Measurements from ENCODE around the gene DPF3. TPM values are rescaled to one million over a fixed set of nuclear protein-coding genes. Genes with fewer than 3 reads are reported as not detected.

DPF3 gene
- total RNA-seq, 4 donors from 2014 or later = 1.1 to 4.7 (median 1.8) TPM

DNA sequence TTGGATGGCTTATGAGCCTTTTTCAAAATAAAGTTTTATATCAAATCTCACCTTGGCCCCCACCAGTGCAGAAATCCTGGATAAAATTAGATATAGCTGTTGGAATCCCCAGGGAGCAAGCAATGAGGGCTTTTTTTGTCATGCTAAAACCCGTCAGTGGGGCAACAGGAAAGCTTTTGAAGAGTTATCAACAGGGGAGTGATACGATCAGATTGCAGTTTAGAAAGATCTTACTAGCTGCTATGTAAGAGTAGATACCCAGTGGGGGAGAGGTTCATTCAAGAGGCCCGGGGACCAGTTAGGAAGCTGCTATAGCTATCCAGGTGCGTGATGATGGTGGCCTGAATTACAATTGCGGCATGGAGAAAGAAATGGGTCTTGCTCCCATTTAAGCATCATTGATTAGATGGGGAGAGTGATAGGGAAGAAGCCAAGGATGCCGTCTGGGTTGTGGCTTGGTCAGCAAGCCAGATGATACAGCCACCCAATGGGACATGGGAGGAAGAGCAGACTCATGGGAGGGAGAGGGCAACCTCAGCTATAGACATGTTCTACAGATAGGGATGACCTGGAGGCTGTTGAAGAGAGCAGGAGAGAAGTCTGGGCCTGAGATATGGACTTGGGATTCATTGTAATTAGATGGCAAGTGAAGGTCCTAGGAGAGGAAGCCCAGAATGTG, 272.4 kb downstream of the DPF3 start:
- peak in 1 of 2 donors; percentile 6 for DNase-seq (ENCODE audit: low spot score in 2 of 2)
- H3K4me3 ChIP-seq (ENCODE audit: low read depth, poor library complexity, severe bottlenecking) = no peak overlapping the region
- intact Hi-C loops (cut with DNase I; ENCODE audit: low total_unique reads) = no loop called here
- TF ChIP-seq, protein P1, sequence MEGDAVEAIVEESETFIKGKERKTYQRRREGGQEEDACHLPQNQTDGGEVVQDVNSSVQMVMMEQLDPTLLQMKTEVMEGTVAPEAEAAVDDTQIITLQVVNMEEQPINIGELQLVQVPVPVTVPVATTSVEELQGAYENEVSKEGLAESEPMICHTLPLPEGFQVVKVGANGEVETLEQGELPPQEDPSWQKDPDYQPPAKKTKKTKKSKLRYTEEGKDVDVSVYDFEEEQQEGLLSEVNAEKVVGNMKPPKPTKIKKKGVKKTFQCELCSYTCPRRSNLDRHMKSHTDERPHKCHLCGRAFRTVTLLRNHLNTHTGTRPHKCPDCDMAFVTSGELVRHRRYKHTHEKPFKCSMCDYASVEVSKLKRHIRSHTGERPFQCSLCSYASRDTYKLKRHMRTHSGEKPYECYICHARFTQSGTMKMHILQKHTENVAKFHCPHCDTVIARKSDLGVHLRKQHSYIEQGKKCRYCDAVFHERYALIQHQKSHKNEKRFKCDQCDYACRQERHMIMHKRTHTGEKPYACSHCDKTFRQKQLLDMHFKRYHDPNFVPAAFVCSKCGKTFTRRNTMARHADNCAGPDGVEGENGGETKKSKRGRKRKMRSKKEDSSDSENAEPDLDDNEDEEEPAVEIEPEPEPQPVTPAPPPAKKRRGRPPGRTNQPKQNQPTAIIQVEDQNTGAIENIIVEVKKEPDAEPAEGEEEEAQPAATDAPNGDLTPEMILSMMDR (IDR thresholded peaks at IDR 0.05) = no peak
- TF ChIP-seq POLR2A (IDR thresholded peaks at IDR 0.05) = no peak
- WGBS, 2 donors = 83 to 90% methylated on average over 6 of the region's 6 CpGs

DNA sequence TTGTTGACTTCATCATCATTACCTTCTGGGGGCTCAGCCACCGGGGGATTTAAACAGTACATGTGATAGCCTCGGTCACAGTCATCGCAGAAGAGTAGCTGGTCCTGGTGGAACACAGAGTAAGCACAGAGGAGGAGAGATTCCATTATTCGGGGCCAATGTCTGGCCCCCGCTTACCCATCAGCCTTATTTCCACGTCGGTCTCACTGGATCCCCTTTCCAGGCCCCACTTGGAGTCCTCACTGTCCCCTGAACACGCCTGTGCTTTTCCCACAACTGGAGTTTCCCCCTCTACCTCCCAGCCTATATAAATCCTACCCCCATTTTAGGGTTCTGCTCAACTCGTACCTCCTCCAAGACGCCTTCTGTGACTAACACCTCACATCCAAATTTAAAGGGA, 274.0 kb downstream of the DPF3 start:
- WGBS, 2 donors = 94 to 95% methylated on average over 10 of the region's 10 CpGs
- intact Hi-C loops (cut with DNase I; ENCODE audit: low total_unique reads) = no loop called here
- peak in 1 of 2 donors; percentile 23 for DNase-seq (ENCODE audit: low spot score in 2 of 2)
- TF ChIP-seq, protein P1 (IDR thresholded peaks at IDR 0.05) = no peak
- TF ChIP-seq POLR2A (IDR thresholded peaks at IDR 0.05) = no peak
- no peak overlapping the region for H3K4me3 ChIP-seq (ENCODE audit: low read depth, poor library complexity, severe bottlenecking)

DNA sequence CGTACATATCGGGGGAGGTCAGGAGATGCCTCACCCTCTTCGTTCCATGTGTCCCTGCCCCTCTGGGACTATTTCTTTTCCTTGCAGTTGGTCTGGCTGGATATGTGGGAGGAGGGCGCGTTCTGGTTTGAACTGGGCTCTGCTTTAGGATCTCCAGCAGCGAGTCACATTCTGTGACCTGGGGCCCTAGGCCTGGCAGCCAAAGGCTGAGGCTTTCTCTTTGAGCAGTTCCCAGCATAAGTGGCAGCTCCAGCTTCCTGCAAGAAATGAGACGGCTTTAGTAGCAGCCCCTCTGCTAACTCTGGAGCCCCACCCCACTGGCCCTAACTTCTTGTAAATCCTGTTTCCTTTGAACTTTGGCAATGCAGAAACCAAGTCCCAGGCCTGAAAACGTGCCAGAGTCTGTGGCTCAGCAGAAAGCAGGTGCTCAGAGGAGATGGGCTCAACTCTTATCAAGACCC, 274.8 kb downstream of the DPF3 start:
- peak in 1 of 2 donors; percentile 58 for DNase-seq (ENCODE audit: low spot score in 2 of 2)
- intact Hi-C loops (cut with DNase I; ENCODE audit: low total_unique reads) = no loop called here
- TF ChIP-seq POLR2A (IDR thresholded peaks at IDR 0.05) = no peak
- TF ChIP-seq, protein P1 (IDR thresholded peaks at IDR 0.05) = no peak

DNA sequence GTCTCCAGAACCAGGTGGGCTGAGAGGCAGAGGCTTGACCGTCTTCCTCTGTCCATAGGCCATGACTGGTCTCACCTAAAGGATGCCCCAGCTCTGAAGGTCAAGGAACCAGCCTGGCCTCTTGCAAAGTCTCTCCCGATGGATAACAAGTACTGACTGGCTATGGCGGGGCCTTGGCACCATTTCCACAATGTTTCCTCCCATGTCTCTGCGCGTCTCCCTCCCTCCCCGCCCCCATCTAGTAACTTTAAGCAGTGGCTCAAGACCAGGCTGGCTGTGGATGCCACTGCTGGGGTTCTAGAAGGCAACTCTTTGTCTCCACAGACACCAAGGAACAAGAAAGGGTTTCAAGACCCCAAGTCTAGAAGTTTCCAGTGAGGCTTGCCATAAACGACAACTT, 275.5 kb downstream of the DPF3 start:
- peak in 1 of 2 donors; percentile 74 for DNase-seq (ENCODE audit: low spot score in 2 of 2)
- intact Hi-C loops (cut with DNase I; ENCODE audit: low total_unique reads) = no loop called here
- no peak overlapping the region for H3K4me3 ChIP-seq (ENCODE audit: low read depth, poor library complexity, severe bottlenecking)
- 57 to 69% methylated on average over 7 of the region's 7 CpGs for WGBS, 2 donors
- TF ChIP-seq, protein P1 (IDR thresholded peaks at IDR 0.05) = no peak
- no peak for TF ChIP-seq POLR2A (IDR thresholded peaks at IDR 0.05)

More for the DNA sequence above, 274.8 kb downstream of the DPF3 start:
- H3K4me3 ChIP-seq (ENCODE audit: low read depth, poor library complexity, severe bottlenecking) = no peak overlapping the region
- 51 to 69% methylated on average over 8 of the region's 8 CpGs for WGBS, 2 donors

DNA sequence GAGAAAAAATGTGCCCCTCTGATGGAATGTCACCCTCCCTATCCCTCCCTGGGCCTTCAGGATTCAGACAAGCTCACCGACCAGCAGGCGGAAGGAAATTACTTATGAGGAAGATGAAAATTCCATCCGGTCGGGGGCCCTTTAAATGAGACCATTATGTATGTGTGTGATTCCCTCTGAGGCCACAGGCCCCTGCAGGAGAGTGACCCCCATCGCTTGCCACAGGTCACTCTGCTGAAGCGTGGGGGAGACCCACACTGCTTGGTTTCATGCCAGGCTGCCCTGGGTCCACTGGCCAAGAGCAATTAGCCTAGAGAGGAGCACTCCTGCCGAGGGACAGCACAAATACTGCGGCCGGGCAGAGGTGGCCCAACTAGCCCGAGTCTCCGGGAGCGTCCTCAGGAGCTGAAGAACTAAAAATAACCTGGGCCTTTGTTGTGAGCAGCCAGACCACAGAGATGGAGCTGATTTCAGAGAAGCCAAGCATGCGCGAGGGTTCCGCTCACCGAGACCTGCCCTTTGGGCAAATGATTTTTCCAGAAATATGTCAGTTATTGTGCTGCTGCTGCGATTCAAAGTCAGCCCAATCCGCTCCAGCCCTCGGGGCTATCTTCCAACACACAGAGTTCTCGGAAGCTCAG, 276.4 kb downstream of the DPF3 start:
- WGBS, 2 donors = 50 to 58% methylated on average over 19 to 20 of the region's 20 CpGs
- peak in 1 of 2 donors; percentile 78 for DNase-seq (ENCODE audit: low spot score in 2 of 2)
- TF ChIP-seq POLR2A (IDR thresholded peaks at IDR 0.05) = no peak
- TF ChIP-seq, protein P1 (IDR thresholded peaks at IDR 0.05) = no peak
- no peak overlapping the region for H3K4me3 ChIP-seq (ENCODE audit: low read depth, poor library complexity, severe bottlenecking)
- intact Hi-C loops (cut with DNase I; ENCODE audit: low total_unique reads) = no loop called here

Data from lower leg skin (tissue), 4 donors.